ENCODE results near the gene CAPZB. TPM values are rescaled to one million over a fixed set of nuclear protein-coding genes. Genes with fewer than 3 reads are reported as not detected.

Gene CAPZB
- 100 to 1,000 TPM; 107 to 210 (median 119) TPM for total RNA-seq

DNA sequence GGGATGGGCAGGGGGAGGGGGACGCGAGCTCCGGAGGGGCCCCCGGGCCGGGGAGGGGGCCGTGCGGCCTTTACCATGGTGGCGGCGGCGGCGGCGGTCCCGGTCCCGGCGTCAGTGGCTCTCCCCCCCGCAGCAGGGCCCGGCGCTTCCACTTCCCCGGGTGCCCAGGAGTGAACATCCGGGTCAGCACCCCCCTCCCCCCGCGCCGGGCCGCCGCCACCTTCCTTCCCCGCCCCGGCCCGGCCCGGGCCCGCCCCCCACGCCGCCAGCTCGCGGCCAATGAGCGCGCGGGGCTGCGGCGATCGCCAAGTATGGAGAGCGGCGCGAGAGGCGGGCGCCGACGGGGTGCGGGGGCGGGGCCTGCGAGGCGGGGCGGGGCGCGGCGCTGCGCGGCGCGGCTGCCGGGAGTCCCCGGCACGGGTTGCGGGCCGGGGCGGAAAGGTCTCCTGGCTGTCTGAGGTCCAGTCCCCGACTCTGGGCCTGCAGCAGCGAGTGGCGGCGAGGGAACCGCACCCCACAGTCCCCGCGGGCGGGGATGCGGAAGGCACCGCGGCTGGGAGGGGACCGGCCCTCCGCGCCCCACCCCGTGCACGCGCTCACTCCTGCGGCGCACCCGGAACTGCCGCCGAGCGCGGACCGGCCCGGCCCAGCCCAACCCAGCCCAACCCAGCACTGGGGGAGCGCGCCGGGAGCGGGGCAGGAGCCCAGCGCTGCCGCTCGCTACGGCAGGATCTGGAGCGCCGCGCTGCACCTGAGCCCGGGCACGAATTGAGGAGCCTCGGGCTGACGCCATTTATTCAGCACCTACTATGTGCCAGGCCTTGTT is at the start of gene CAPZB:
TSS of gene CAPZB (minus strand) at position 178 of the 826 bp plus-strand sequence. CDS start at position 77, 101 bp downstream.
- TF ChIP-seq POLR2A (IDR thresholded peaks at IDR 0.05), result peak; percentile 95 to 98
- peak in 2 of 6 experiments; percentile 4 to 14 for TF ChIP-seq CTCF (IDR thresholded peaks at IDR 0.05)
- Histone ChIP-seq H3K27me3 (no peaks in the 10 kb centered on the region), H3K4me1 (peaks cover 4 to 55% (median 35%) of the 10 kb centered on the region in 4 donors), H3K27ac (peak within 1 kb of the TSS; percentile 94 to 100 (median 100)), H3K4me3 (peak within 1 kb of the TSS; percentile 83 to 100 (median 98)), H3K9me3 (no peaks in the 10 kb centered on the region), H3K36me3 (no peaks in the 10 kb centered on the region)
- DNase-seq, result peak; percentile 92 to 97 (median 97)

GRCh38 chr1:19534281-19534680 is 48.9 kb upstream of the CAPZB start:
- no peak for DNase-seq
- Histone ChIP-seq H3K4me1 (no peaks in the 10 kb centered on the region), H3K36me3 (no peaks in the 10 kb centered on the region), H3K9me3 (no peaks in the 10 kb centered on the region), H3K27me3 (no peaks in the 10 kb centered on the region), H3K4me3 (no peak overlapping the region), H3K27ac (no peak overlapping the region)
- no peak for TF ChIP-seq POLR2A (IDR thresholded peaks at IDR 0.05)
- no peak for TF ChIP-seq CTCF (IDR thresholded peaks at IDR 0.05)

GRCh38 chr1:19533626-19534025 is 48.3 kb upstream of the CAPZB start:
- no peak for TF ChIP-seq POLR2A (IDR thresholded peaks at IDR 0.05)
- no peak for TF ChIP-seq CTCF (IDR thresholded peaks at IDR 0.05)
- DNase-seq, result no peak
- no peak overlapping the region for H3K27ac ChIP-seq

GRCh38 chr1:19532519-19532918 is 47.2 kb upstream of the CAPZB start:
- DNase-seq, result no peak
- Histone ChIP-seq H3K27ac (peak overlapping the region in 2 of 4 donors; percentile 17 to 36), H3K9me3 (no peaks in the 10 kb centered on the region), H3K4me3 (no peak overlapping the region), H3K4me1 (no peaks in the 10 kb centered on the region), H3K36me3 (no peaks in the 10 kb centered on the region), H3K27me3 (no peaks in the 10 kb centered on the region)
- TF ChIP-seq CTCF (IDR thresholded peaks at IDR 0.05), result no peak
- TF ChIP-seq POLR2A (IDR thresholded peaks at IDR 0.05), result no peak

More at GRCh38 chr1:19533626-19534025, 48.3 kb upstream of the CAPZB start:
- H3K36me3 ChIP-seq, result no peaks in the 10 kb centered on the region
- H3K4me1 ChIP-seq, result no peaks in the 10 kb centered on the region
- H3K4me3 ChIP-seq, result no peak overlapping the region
- H3K27me3 ChIP-seq, result no peaks in the 10 kb centered on the region
- no peaks in the 10 kb centered on the region for H3K9me3 ChIP-seq

GRCh38 chr1:19529664-19530063 is 44.3 kb upstream of the CAPZB start:
- TF ChIP-seq CTCF (IDR thresholded peaks at IDR 0.05) (no peak), POLR2A (IDR thresholded peaks at IDR 0.05) (no peak)
- no peaks in the 10 kb centered on the region for H3K9me3 ChIP-seq
- no peak for DNase-seq
- H3K27ac ChIP-seq, result peak overlapping the region in 1 of 4 donors; percentile 42
- no peak overlapping the region for H3K4me3 ChIP-seq
- H3K4me1 ChIP-seq, result no peaks in the 10 kb centered on the region
- H3K36me3 ChIP-seq, result no peaks in the 10 kb centered on the region
- no peaks in the 10 kb centered on the region for H3K27me3 ChIP-seq
